ENCODE data around the gene REEP3. TPM values are rescaled to one million over a fixed set of nuclear protein-coding genes. Genes with fewer than 3 reads are reported as not detected.
A peak's percentile ranks its signal among the peaks of the same experiment; 100 is the strongest.

The REEP3 gene
- total and polyA plus RNA-seq, 7 experiments from 2014 or later: 1.6 to 21.6 (median 8.1) TPM

DNA sequence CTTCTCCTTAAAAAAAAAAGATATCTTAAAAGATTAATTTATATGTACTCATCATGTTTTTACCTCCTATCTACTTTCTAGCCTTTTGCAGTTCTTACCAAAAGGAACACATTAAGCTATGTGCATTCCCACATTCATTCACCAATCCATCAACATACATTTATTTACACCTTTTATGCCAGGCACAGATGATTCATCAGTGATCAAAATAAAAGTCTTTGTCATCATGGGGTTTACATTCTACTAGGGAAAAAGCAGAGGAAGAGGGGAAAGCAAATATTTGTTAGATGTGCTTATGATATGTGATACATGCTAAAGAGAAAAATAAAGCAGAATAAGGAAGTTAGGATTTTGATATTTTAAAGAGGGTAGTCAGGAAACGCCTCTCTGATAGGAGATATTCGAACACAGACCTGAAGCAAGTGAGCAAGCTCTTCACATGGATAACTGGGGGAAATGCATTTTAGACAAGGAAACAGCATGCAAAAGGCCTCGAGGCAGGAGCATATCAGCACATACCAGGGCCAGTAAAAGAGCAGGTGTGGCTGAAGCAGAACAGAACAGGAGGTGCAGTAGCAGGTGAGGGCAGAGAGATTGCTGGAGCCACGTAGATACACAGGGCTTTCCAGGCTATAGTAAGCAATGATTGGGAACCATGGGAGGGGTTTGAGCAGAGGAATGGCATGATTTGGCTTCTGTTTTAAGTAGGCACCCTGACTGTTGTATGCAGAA is 67.4 kb downstream of the REEP3 start:
- Histone ChIP-seq H3K4me3 (ENCODE audit: low read length) (no peak overlapping the region), H3K27ac (ENCODE audit: low read depth, low read length) (no peak overlapping the region), H3K27me3 (ENCODE audit: control insufficient read depth in 2 of 2, insufficient read depth in 2 of 2, low read length in 2 of 2) (no peaks in the 10 kb centered on the region), H3K4me1 (ENCODE audit: control insufficient read depth in 2 of 2, insufficient read depth in 2 of 2, low read length in 2 of 2) (no peaks in the 10 kb centered on the region), H3K9me3 (ENCODE audit: control insufficient read depth in 2 of 3, low read length in 3 of 3) (no peaks in the 10 kb centered on the region), H3K36me3 (ENCODE audit: control insufficient read depth in 2 of 3, insufficient read depth in 3 of 3, low read length in 3 of 3) (no peaks in the 10 kb centered on the region)
- Mint-ChIP-seq H3K27me3 (no peaks in the 10 kb centered on the region), H3K27ac (no peak overlapping the region), H3K36me3 (peaks cover 0 to 2% (median 0%) of the 10 kb centered on the region in 5 donors), H3K4me3 (no peak overlapping the region), H3K4me1 (peaks cover 0 to 4% (median 0%) of the 10 kb centered on the region in 7 donors), H3K9me3 (no peaks in the 10 kb centered on the region)
- ATAC-seq: no peak
- no peak for DNase-seq
- intact Hi-C loops (cut with micrococcal nuclease): no loop called here
- CTCF ChIA-PET: no interaction called here
- POLR2A ChIA-PET: no interaction called here

DNA sequence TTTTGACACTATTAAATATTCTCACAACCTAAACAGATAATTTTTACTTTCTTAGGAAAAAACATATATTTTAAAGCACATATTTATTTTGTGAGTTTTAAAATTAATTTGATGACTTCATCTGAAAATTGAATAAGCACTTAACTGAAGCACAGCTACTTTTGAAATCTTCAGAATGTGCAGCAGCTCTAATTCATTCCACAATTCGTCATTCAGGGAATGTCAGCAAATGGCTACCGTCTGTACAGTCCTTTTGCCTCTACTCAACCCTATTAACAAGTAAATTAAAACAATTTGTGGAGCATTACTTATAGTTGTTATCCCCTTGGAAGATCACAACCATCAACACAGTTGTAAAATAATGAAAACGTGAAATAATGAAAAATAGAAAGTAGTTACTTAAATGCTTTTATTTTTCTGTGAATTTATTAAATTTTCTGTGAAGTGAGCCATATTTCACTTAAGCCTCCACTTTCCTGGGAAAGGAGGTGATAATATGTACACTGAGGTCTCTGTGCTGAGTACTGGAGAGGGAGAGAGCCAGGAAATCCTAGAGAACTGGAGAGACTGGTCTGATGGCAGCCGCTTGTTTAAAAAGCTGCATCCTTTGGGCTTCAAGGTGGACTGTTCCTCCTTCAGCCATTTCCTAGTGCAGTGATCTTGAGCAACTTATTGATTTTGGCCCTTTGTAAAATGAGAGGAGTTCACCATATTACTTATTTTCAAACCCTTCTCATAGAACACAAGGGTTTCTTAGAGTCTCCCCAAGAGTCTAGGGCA is 70.6 kb downstream of the REEP3 start:
- H3K36me3 ChIP-seq (ENCODE audit: control insufficient read depth in 2 of 3, insufficient read depth in 3 of 3, low read length in 3 of 3): no peaks in the 10 kb centered on the region
- intact Hi-C loops (cut with micrococcal nuclease): no loop called here
- H3K27me3 Mint-ChIP-seq: no peaks in the 10 kb centered on the region
- H3K9me3 ChIP-seq (ENCODE audit: control insufficient read depth in 2 of 3, low read length in 3 of 3): no peaks in the 10 kb centered on the region
- no peaks in the 10 kb centered on the region for H3K27me3 ChIP-seq (ENCODE audit: control insufficient read depth in 2 of 2, insufficient read depth in 2 of 2, low read length in 2 of 2)
- H3K9me3 Mint-ChIP-seq: no peaks in the 10 kb centered on the region
- POLR2A ChIA-PET: interaction anchor here (0.6 kb wide), 1 partner anchor 77 kb away, joined by 4 read pairs; no protein-coding TSS in a partner anchor
- ATAC-seq (no peak), DNase-seq (no peak)
- no peak overlapping the region for H3K27ac Mint-ChIP-seq
- CTCF ChIA-PET: interaction anchor here (0.6 kb wide), 1 partner anchor 45 kb away, joined by 3 read pairs; no protein-coding TSS in a partner anchor
- no peaks in the 10 kb centered on the region for H3K4me1 ChIP-seq (ENCODE audit: control insufficient read depth in 2 of 2, insufficient read depth in 2 of 2, low read length in 2 of 2)
- H3K27ac ChIP-seq (ENCODE audit: low read depth, low read length): no peak overlapping the region
- H3K4me1 Mint-ChIP-seq: peaks cover 0 to 4% (median 0%) of the 10 kb centered on the region in 7 donors
- peaks cover 5 to 25% (median 20%) of the 10 kb centered on the region in 5 donors for H3K36me3 Mint-ChIP-seq
- no peak overlapping the region for H3K4me3 ChIP-seq (ENCODE audit: low read length)
- H3K4me3 Mint-ChIP-seq: no peak overlapping the region

DNA sequence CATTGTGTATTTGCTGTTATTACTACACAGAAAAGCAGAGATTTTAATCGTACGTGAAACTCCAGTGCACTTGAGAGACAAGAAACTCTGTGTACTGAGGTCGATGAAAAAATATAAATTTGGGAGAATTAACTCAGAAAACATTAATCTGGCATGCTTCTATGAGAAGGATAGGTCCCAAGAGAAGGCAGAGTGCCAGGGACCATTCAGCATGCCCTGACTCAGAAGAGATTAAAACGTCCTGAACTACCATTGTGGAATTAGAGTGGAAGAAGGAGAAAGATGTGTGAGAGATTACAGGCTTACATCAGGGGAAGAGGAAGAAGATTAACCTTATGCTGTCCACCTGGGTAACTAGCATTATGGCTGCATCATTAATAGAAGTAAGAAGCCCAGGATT is 72.4 kb downstream of the REEP3 start:
- Mint-ChIP-seq H3K9me3 (no peaks in the 10 kb centered on the region), H3K4me3 (no peak overlapping the region), H3K36me3 (peaks cover 10 to 34% (median 24%) of the 10 kb centered on the region in 5 donors), H3K27ac (peak overlapping the region in 1 of 9 donors; percentile 56), H3K4me1 (peaks cover 0 to 6% (median 0%) of the 10 kb centered on the region in 7 donors), H3K27me3 (no peaks in the 10 kb centered on the region)
- intact Hi-C loops (cut with micrococcal nuclease): no loop called here
- ChIA-PET CTCF (no interaction called here), POLR2A (no interaction called here)
- Histone ChIP-seq H3K27ac (ENCODE audit: low read depth, low read length) (no peak overlapping the region), H3K4me1 (ENCODE audit: control insufficient read depth in 2 of 2, insufficient read depth in 2 of 2, low read length in 2 of 2) (no peaks in the 10 kb centered on the region), H3K36me3 (ENCODE audit: control insufficient read depth in 2 of 3, insufficient read depth in 3 of 3, low read length in 3 of 3) (no peaks in the 10 kb centered on the region), H3K9me3 (ENCODE audit: control insufficient read depth in 2 of 3, low read length in 3 of 3) (no peaks in the 10 kb centered on the region), H3K4me3 (ENCODE audit: low read length) (no peak overlapping the region), H3K27me3 (ENCODE audit: control insufficient read depth in 2 of 2, insufficient read depth in 2 of 2, low read length in 2 of 2) (no peaks in the 10 kb centered on the region)
- ATAC-seq (no peak), DNase-seq (no peak)

DNA sequence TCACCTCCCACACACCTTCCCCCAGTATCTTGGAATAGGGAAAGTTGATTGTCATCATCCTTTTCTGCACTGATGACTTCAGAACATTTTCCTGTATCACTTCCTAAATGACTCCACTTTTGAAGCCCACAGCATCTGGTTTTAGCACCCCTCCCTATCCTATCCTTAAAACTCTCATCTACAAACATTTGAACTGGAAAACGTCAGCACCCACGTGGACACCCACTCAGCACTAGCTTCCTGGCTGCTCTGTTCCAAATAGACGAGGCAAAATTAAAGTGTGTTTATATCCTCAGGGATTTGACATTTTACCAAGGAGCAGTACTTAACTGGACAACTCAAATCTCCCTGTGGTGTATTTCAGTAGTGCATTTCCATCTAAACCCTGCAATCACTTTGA is 73.9 kb downstream of the REEP3 start:
- H3K27ac Mint-ChIP-seq: no peak overlapping the region
- no peaks in the 10 kb centered on the region for H3K27me3 Mint-ChIP-seq
- no peaks in the 10 kb centered on the region for H3K27me3 ChIP-seq (ENCODE audit: control insufficient read depth in 2 of 2, insufficient read depth in 2 of 2, low read length in 2 of 2)
- H3K27ac ChIP-seq (ENCODE audit: low read depth, low read length): no peak overlapping the region
- ChIA-PET POLR2A (no interaction called here), CTCF (no interaction called here)
- H3K36me3 ChIP-seq (ENCODE audit: control insufficient read depth in 2 of 3, insufficient read depth in 3 of 3, low read length in 3 of 3): no peaks in the 10 kb centered on the region
- H3K9me3 ChIP-seq (ENCODE audit: control insufficient read depth in 2 of 3, low read length in 3 of 3): no peaks in the 10 kb centered on the region
- no peak overlapping the region for H3K4me3 ChIP-seq (ENCODE audit: low read length)
- H3K9me3 Mint-ChIP-seq: no peaks in the 10 kb centered on the region
- peaks cover 0 to 6% (median 0%) of the 10 kb centered on the region in 7 donors for H3K4me1 Mint-ChIP-seq
- H3K4me3 Mint-ChIP-seq: no peak overlapping the region
- no peak for DNase-seq
- ATAC-seq: no peak
- H3K4me1 ChIP-seq (ENCODE audit: control insufficient read depth in 2 of 2, insufficient read depth in 2 of 2, low read length in 2 of 2): no peaks in the 10 kb centered on the region
- H3K36me3 Mint-ChIP-seq: peaks cover 10 to 41% (median 26%) of the 10 kb centered on the region in 5 donors
- intact Hi-C loops (cut with micrococcal nuclease): no loop called here

DNA sequence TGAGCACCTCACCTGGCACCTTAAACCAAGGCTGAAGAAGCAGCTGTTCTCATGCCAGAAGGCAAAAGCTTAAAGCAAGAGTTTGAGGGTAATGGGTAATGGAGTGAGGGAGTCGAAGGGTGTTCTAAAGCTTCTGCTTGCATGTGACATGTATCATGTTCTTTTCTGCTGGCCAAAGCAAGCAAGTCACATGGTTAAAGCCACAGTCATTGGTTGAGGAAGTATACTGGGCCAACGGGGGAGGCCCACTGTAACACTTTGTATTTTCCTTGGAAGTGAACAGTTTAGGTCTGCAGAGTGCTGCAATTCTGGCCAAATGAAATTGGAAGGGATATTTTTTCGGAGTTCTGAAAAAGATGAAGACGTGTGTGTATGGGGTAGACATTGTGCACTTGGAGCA is 75.7 kb downstream of the REEP3 start:
- H3K4me1 Mint-ChIP-seq: peaks cover 0 to 6% (median 0%) of the 10 kb centered on the region in 7 donors
- peaks cover 10 to 41% (median 33%) of the 10 kb centered on the region in 5 donors for H3K36me3 Mint-ChIP-seq
- Histone ChIP-seq H3K27me3 (ENCODE audit: control insufficient read depth in 2 of 2, insufficient read depth in 2 of 2, low read length in 2 of 2) (no peaks in the 10 kb centered on the region), H3K9me3 (ENCODE audit: control insufficient read depth in 2 of 3, low read length in 3 of 3) (no peaks in the 10 kb centered on the region), H3K4me1 (ENCODE audit: control insufficient read depth in 2 of 2, insufficient read depth in 2 of 2, low read length in 2 of 2) (no peaks in the 10 kb centered on the region), H3K4me3 (ENCODE audit: low read length) (no peak overlapping the region), H3K36me3 (ENCODE audit: control insufficient read depth in 2 of 3, insufficient read depth in 3 of 3, low read length in 3 of 3) (peaks cover 0 to 4% (median 0%) of the 10 kb centered on the region in 3 experiments), H3K27ac (ENCODE audit: low read depth, low read length) (no peak overlapping the region)
- POLR2A ChIA-PET: no interaction called here
- no peak for DNase-seq
- ATAC-seq: no peak
- H3K9me3 Mint-ChIP-seq: no peaks in the 10 kb centered on the region
- no peaks in the 10 kb centered on the region for H3K27me3 Mint-ChIP-seq
- no peak overlapping the region for H3K4me3 Mint-ChIP-seq
- intact Hi-C loops (cut with micrococcal nuclease): no loop called here
- CTCF ChIA-PET: no interaction called here
- no peak overlapping the region for H3K27ac Mint-ChIP-seq

DNA sequence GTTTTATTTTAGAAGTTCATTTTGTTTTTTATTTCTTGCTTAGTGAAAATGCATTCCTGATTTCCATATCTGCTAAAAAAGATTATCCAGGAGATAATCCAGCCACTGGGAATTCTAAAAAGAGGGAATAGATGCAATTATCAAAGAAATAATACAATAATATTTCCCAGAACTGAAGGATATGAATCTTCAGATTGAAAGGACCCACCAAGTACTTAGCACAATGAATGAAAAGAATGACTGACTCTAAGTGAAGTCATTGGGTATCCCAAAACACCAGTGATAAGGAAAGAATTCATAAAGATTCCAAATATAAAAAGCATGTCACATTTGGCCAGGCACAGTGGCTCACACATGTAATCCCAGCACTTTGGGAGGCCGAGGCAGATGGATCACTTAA is 79.3 kb downstream of the REEP3 start:
- Histone ChIP-seq H3K36me3 (ENCODE audit: control insufficient read depth in 2 of 3, insufficient read depth in 3 of 3, low read length in 3 of 3) (peaks cover 0 to 4% (median 0%) of the 10 kb centered on the region in 3 experiments), H3K9me3 (ENCODE audit: control insufficient read depth in 2 of 3, low read length in 3 of 3) (no peaks in the 10 kb centered on the region), H3K4me3 (ENCODE audit: low read length) (no peak overlapping the region), H3K4me1 (ENCODE audit: control insufficient read depth in 2 of 2, insufficient read depth in 2 of 2, low read length in 2 of 2) (no peaks in the 10 kb centered on the region), H3K27ac (ENCODE audit: low read depth, low read length) (no peak overlapping the region), H3K27me3 (ENCODE audit: control insufficient read depth in 2 of 2, insufficient read depth in 2 of 2, low read length in 2 of 2) (no peaks in the 10 kb centered on the region)
- intact Hi-C loops (cut with micrococcal nuclease): no loop called here
- peaks cover 5 to 30% (median 20%) of the 10 kb centered on the region in 5 donors for H3K36me3 Mint-ChIP-seq
- DNase-seq (no peak), ATAC-seq (no peak)
- no peak overlapping the region for H3K4me3 Mint-ChIP-seq
- no peaks in the 10 kb centered on the region for H3K9me3 Mint-ChIP-seq
- no peak overlapping the region for H3K27ac Mint-ChIP-seq
- ChIA-PET CTCF (interaction anchor here (0.8 kb wide), 1 partner anchor 384 kb away, joined by 4 read pairs; no protein-coding TSS in a partner anchor), POLR2A (no interaction called here)
- H3K4me1 Mint-ChIP-seq: peaks cover 0 to 10% (median 0%) of the 10 kb centered on the region in 7 donors
- no peaks in the 10 kb centered on the region for H3K27me3 Mint-ChIP-seq
